ENCODE measurements around the gene IFRD2. TPM values are rescaled to one million over a fixed set of nuclear protein-coding genes. Genes with fewer than 3 reads are reported as not detected.

Gene IFRD2
- total RNA-seq, 1 donor from 2014 or later: 77.1 TPM

DNA sequence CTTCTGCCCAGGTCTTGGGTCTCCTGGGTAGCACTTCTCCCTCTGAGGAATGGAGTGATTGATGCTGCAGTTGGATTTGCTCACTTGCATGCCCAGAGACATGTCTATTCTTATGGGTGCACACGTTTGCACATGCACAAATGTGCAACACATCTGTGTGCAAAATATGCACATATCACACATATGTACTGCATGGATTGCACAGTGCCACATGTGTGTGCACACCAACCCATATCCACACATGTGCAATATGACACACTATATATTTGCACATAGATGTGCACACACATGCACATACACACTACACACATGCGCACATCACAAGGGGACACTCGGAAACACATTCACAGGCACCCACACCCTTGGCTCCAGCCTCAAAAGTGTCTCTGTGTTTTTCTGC, 24.0 kb downstream of the IFRD2 start:
- DNase-seq (ENCODE audit: low read depth, low spot score): no peak
- peaks cover 39% of the 10 kb centered on the region for H3K4me1 Mint-ChIP-seq
- no peaks in the 10 kb centered on the region for H3K9me3 Mint-ChIP-seq
- H3K27ac Mint-ChIP-seq (ENCODE audit: unreplicated experiment): no peak overlapping the region
- TF ChIP-seq, protein P1, sequence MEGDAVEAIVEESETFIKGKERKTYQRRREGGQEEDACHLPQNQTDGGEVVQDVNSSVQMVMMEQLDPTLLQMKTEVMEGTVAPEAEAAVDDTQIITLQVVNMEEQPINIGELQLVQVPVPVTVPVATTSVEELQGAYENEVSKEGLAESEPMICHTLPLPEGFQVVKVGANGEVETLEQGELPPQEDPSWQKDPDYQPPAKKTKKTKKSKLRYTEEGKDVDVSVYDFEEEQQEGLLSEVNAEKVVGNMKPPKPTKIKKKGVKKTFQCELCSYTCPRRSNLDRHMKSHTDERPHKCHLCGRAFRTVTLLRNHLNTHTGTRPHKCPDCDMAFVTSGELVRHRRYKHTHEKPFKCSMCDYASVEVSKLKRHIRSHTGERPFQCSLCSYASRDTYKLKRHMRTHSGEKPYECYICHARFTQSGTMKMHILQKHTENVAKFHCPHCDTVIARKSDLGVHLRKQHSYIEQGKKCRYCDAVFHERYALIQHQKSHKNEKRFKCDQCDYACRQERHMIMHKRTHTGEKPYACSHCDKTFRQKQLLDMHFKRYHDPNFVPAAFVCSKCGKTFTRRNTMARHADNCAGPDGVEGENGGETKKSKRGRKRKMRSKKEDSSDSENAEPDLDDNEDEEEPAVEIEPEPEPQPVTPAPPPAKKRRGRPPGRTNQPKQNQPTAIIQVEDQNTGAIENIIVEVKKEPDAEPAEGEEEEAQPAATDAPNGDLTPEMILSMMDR (conservative IDR thresholded peaks at IDR 0.05): no peak
- no peak overlapping the region for H3K4me3 Mint-ChIP-seq
- H3K27me3 Mint-ChIP-seq (ENCODE audit: low read depth): peaks cover 25% of the 10 kb centered on the region
- H3K36me3 Mint-ChIP-seq (ENCODE audit: low read depth): no peaks in the 10 kb centered on the region

DNA sequence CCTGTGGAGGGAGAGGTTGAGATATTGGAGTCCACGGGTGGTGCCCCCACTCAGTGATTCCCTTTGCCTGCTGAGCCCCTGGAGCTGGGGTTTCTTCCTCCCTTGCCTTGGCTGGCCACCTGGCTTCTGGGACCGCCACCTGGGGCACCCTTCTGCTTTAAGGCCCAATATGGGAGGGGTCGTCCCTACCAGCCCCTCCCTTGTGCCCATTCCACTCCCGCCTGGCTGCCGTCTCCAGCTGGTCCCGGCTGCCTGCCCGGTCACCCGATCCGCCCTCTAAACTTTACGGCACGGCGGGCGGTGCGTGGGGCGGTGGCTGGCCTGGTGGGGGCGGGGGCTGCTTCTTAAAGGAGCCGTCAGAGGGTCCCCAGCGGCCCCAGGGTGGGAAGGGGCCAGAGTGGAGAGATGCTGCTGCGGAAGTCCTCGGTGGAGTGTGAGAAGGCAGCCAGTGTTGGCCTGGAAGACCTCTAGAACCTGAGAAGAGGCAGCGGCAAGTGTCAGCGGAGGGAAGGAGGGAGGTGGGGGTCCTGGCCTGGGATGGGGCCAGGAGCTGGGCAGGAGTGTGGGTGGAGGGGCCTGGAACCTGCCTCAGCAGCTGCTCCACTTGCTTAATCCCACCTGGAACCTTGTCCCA, 24.8 kb downstream of the IFRD2 start:
- Mint-ChIP-seq H3K4me1 (peaks cover 41% of the 10 kb centered on the region), H3K4me3 (peak overlapping the region; percentile 19)

DNA sequence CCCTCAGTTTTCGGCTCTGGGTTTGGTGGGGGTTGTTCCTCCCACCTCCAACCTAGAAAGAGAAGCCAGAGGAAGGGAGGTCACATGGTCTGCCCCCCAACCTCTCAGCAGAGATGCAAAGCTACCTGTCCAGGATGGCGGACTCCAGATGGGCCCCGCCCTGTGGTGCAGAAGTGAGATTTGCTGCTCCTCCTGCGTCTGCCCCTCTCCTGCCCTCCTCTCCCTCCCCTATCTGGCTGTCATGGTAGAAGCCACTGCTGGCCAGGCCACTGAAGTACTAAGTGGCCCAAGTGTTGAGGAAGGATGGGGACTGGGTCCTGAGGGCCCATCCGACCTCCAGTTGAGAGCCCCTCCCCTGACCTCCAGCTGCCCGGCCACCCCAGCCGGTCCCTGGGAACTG, 25.4 kb downstream of the IFRD2 start:
- H3K27me3 Mint-ChIP-seq (ENCODE audit: low read depth): peaks cover 16% of the 10 kb centered on the region
- H3K9me3 Mint-ChIP-seq: no peaks in the 10 kb centered on the region
- no peaks in the 10 kb centered on the region for H3K36me3 Mint-ChIP-seq (ENCODE audit: low read depth)
- peaks cover 42% of the 10 kb centered on the region for H3K4me1 Mint-ChIP-seq
- H3K27ac Mint-ChIP-seq (ENCODE audit: unreplicated experiment): no peak overlapping the region
- no peak for DNase-seq (ENCODE audit: low read depth, low spot score)
- H3K4me3 Mint-ChIP-seq: no peak overlapping the region
- TF ChIP-seq, protein P1 (conservative IDR thresholded peaks at IDR 0.05): no peak

More for the DNA sequence above, 24.8 kb downstream of the IFRD2 start:
- Mint-ChIP-seq H3K36me3 (ENCODE audit: low read depth) (no peaks in the 10 kb centered on the region), H3K27ac (ENCODE audit: unreplicated experiment) (no peak overlapping the region), H3K27me3 (ENCODE audit: low read depth) (peaks cover 18% of the 10 kb centered on the region), H3K9me3 (no peaks in the 10 kb centered on the region)
- no peak for DNase-seq (ENCODE audit: low read depth, low spot score)
- TF ChIP-seq, protein P1 (conservative IDR thresholded peaks at IDR 0.05): no peak

DNA sequence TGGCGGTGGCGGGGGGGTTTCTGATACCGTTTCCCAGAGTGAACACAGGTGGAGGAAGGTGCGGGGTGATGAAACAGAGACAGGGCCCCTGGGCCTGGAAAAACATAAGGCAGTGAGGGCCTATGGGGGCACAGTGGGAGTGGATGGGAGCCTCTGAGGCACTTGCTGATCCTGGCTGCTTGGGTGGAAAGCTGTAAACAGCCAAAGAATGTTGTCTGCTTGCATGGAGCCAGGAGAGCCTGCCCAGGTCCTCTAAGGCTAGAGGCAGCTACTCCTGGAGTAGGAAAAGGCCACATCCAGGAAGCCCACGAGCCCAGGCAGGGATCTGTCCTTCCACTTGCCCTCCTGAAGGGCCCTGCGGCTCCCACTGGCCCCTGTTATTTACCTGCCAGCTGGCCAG, 26.2 kb downstream of the IFRD2 start:
- peak overlapping the region; percentile 47 for H3K27ac Mint-ChIP-seq (ENCODE audit: unreplicated experiment)
- DNase-seq (ENCODE audit: low read depth, low spot score): no peak
- TF ChIP-seq, protein P1 (conservative IDR thresholded peaks at IDR 0.05): no peak
- peaks cover 41% of the 10 kb centered on the region for H3K4me1 Mint-ChIP-seq
- H3K4me3 Mint-ChIP-seq: peak overlapping the region; percentile 70
- no peaks in the 10 kb centered on the region for H3K9me3 Mint-ChIP-seq
- H3K27me3 Mint-ChIP-seq (ENCODE audit: low read depth): peaks cover 10% of the 10 kb centered on the region
- H3K36me3 Mint-ChIP-seq (ENCODE audit: low read depth): no peaks in the 10 kb centered on the region

DNA sequence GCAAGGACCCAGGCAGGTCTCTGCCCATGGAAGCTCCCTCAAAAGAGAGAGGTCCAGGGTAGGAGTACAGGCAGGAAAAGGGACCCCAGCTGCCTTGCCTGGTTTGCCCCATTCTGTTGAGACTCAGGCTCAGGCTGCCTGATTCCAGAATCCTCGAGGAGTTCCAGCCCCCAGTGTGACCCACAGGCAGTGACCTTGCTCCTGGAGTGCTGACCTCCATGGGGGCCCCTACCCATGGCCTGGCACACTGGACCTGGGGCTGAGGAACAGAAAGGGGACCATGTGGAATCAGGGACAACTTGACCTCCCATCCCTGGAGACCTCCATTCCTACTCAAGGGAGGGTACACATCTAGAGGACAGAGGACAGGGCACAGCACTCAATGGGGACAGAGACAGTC, 26.7 kb downstream of the IFRD2 start:
- H3K9me3 Mint-ChIP-seq: no peaks in the 10 kb centered on the region
- H3K27ac Mint-ChIP-seq (ENCODE audit: unreplicated experiment): peak overlapping the region; percentile 47
- no peak for DNase-seq (ENCODE audit: low read depth, low spot score)
- H3K36me3 Mint-ChIP-seq (ENCODE audit: low read depth): no peaks in the 10 kb centered on the region
- TF ChIP-seq, protein P1 (conservative IDR thresholded peaks at IDR 0.05): no peak
- peaks cover 10% of the 10 kb centered on the region for H3K27me3 Mint-ChIP-seq (ENCODE audit: low read depth)
- H3K4me3 Mint-ChIP-seq: peak overlapping the region; percentile 70
- H3K4me1 Mint-ChIP-seq: peaks cover 44% of the 10 kb centered on the region
